ENCODE measurements around the gene SYNPO2.

GRCh38 chr4:119008761-119009160, 120.1 kb downstream of the SYNPO2 start:
- no peak for TF ChIP-seq EZH2 (IDR thresholded peaks at IDR 0.05; ENCODE audit: borderline replicate concordance, low read length)
- TF ChIP-seq CTCF (conservative IDR thresholded peaks at IDR 0.05 in 1 of 2, IDR thresholded peaks at IDR 0.05 in 1 of 2; ENCODE audit: extremely low read depth in 1 of 2, insufficient read depth in 1 of 2, low read depth in 1 of 2, low read length in 2 of 2), result no peak

Measured in mammary epithelial cell (primary cell).